Upper lobe of right lung (tissue), 1 donor: Measurements from ENCODE around the gene PCLO. TPM values are rescaled to one million over a fixed set of nuclear protein-coding genes. Genes with fewer than 3 reads are reported as not detected.

Source experiments
- ATAC-seq: fragments of 200-7000 bp; cut with Tn5 transposase; one replicate; pipeline ENCODE4 v1.9.1; 2020; ENCODE audit warnings: mild to moderate bottlenecking, moderate library complexity
- DNase-seq: peaks from one replicate; pipeline ENCODE4 v3.0.0-alpha.2; 2020
- H3K27ac ChIP-seq: fragments of 200-600 bp; one replicate; pipeline ENCODE4 v1.8.0; 2022
- H3K27me3 ChIP-seq: fragments of 200-600 bp; one replicate; pipeline ENCODE4 v1.8.0; 2022; ENCODE audit warnings: mild to moderate bottlenecking
- H3K36me3 ChIP-seq: fragments of 200-600 bp; one replicate; pipeline ENCODE4 v1.8.0; 2022
- H3K4me1 ChIP-seq: fragments of 200-600 bp; one replicate; pipeline ENCODE4 v1.8.0; 2022
- H3K4me3 ChIP-seq: fragments of 200-600 bp; one replicate; pipeline ENCODE4 v1.8.0; 2022; ENCODE audit warnings: mild to moderate bottlenecking
- H3K9me3 ChIP-seq: fragments of 200-600 bp; one replicate; pipeline ENCODE4 v1.8.0; 2022
- CTCF ChIP-seq: fragments of 200-600 bp; IDR thresholded peaks from one replicate; pipeline ENCODE4 v1.8.0; 2022; ENCODE audit warnings: antibody characterized with exemption
- intact Hi-C: fragments of 100-400 bp; cut with DNase I; formaldehyde crosslinking; loops from one replicate; pipeline ENCODE4 v1.11.0; 2022
- total RNA-seq: library from RNA; stranded (reverse); fragmentation: NEBNext Ultra II Directional; extraction: Animal tissue kit (Norgen Biotek cat#: 25700); gene quantifications from one replicate; pipeline ENCODE4 v1.2.1, GENCODE V29; 2021
- donor health status: DM: no; HTN: yes; CAD: no; lungs with severe emphysema.

The PCLO gene
- total RNA-seq, 1 donor from 2014 or later, result 5.3 TPM

- H3K27me3 ChIP-seq, result no peaks in the 10 kb centered on the region
- no peaks in the 10 kb centered on the region for H3K9me3 ChIP-seq
- H3K36me3 ChIP-seq, result no peaks in the 10 kb centered on the region
- DNase-seq, result no peak
- no peak for TF ChIP-seq CTCF
- intact Hi-C loops, result no loop called here
- ATAC-seq, result no peak
- no peaks in the 10 kb centered on the region for H3K4me1 ChIP-seq
- H3K27ac ChIP-seq, result no peak overlapping the region
- no peak overlapping the region for H3K4me3 ChIP-seq
These were observed 406.8 kb downstream of the PCLO start for GRCh38 chr7:82755705-82756551.

GRCh38 chr7:82750007-82750406 lies 412.7 kb downstream of the PCLO start:
- no peaks in the 10 kb centered on the region for H3K36me3 ChIP-seq
- no peaks in the 10 kb centered on the region for H3K27me3 ChIP-seq
- H3K4me1 ChIP-seq, result no peaks in the 10 kb centered on the region
- H3K4me3 ChIP-seq, result no peak overlapping the region
- no peak for TF ChIP-seq CTCF
- ATAC-seq, result no peak
- intact Hi-C loops, result no loop called here
- no peak overlapping the region for H3K27ac ChIP-seq
- no peaks in the 10 kb centered on the region for H3K9me3 ChIP-seq
- no peak for DNase-seq

- intact Hi-C loops, result no loop called here
- H3K9me3 ChIP-seq, result no peaks in the 10 kb centered on the region
- H3K4me1 ChIP-seq, result no peaks in the 10 kb centered on the region
- DNase-seq (no peak), ATAC-seq (no peak)
- no peaks in the 10 kb centered on the region for H3K27me3 ChIP-seq
- no peak for TF ChIP-seq CTCF
- no peaks in the 10 kb centered on the region for H3K36me3 ChIP-seq
- no peak overlapping the region for H3K4me3 ChIP-seq
- H3K27ac ChIP-seq, result no peak overlapping the region
These were observed 416.9 kb downstream of the PCLO start for GRCh38 chr7:82745820-82746219.

GRCh38 chr7:82745117-82745516 lies 417.6 kb downstream of the PCLO start:
- Histone ChIP-seq H3K4me1 (no peaks in the 10 kb centered on the region), H3K4me3 (no peak overlapping the region), H3K36me3 (no peaks in the 10 kb centered on the region), H3K27me3 (no peaks in the 10 kb centered on the region), H3K27ac (no peak overlapping the region), H3K9me3 (no peaks in the 10 kb centered on the region)
- ATAC-seq (peak; percentile 29), DNase-seq (no peak)
- TF ChIP-seq CTCF, result no peak
- intact Hi-C loops, result no loop called here

- Histone ChIP-seq H3K4me3 (no peak overlapping the region), H3K36me3 (no peaks in the 10 kb centered on the region), H3K9me3 (no peaks in the 10 kb centered on the region), H3K27me3 (no peaks in the 10 kb centered on the region), H3K27ac (no peak overlapping the region), H3K4me1 (no peaks in the 10 kb centered on the region)
- intact Hi-C loops, result no loop called here
- DNase-seq, result no peak
- no peak for TF ChIP-seq CTCF
- ATAC-seq, result no peak
These were observed 420.5 kb downstream of the PCLO start for GRCh38 chr7:82742163-82742562.

- Histone ChIP-seq H3K36me3 (no peaks in the 10 kb centered on the region), H3K4me1 (no peaks in the 10 kb centered on the region), H3K27me3 (no peaks in the 10 kb centered on the region), H3K27ac (no peak overlapping the region), H3K9me3 (no peaks in the 10 kb centered on the region), H3K4me3 (no peak overlapping the region)
- ATAC-seq (no peak), DNase-seq (no peak)
- no peak for TF ChIP-seq CTCF
- intact Hi-C loops, result no loop called here
These were observed 421.2 kb downstream of the PCLO start for GRCh38 chr7:82741493-82741892.
